AG20443 (cell line): Measurements from ENCODE around the gene CTIF.
"Not testable (repeated sequence)": the region's sequence is repeated elsewhere in the genome, so short reads cannot be mapped to it uniquely, and the experiment has no call there.

Experiments used
- DNase-seq: peaks from one replicate; pipeline ENCODE4 v3.0.0; 2012; ENCODE audit warnings: low spot score, mixed read lengths

CTIF gene

DNA sequence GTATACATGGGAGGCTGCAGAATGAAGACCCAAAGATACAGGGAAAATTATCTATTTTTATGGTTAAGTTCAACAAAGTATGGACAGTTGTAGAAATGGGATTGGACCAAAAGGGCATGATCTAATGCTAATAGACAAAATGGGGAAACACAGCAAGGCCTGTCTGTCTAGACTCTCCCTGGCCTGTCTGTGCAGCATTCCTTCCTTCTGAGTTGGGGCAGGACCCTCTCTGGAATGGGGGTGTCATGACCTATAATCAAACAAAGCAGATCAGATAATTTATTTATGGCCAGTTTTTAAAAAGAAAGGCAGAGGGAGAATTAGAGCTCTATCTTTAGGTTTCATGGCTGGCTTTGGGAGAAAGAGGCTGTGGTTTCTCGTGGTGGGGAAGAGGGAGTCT, 104.4 kb downstream of the CTIF start:
- no peak for DNase-seq

DNA sequence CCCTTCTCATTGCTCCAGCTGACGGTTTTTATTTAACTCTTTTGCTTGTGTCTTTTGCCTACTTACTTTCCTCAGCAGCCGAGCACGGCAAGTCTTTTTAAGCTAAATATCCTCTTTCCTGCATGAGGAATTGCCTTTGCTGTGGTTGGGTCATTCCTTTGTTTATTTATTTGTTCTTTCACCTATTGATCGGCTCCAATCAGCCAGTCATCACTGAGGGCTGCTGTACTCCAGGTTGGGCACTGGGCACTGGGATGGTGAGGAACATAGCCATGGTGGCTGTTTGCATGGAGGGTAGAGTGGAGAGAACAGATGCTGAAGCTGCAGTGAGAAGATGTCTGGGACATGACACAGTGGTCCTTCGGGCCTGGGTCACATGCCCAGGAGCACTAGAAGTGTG, 105.2 kb downstream of the CTIF start:
- no peak for DNase-seq

DNA sequence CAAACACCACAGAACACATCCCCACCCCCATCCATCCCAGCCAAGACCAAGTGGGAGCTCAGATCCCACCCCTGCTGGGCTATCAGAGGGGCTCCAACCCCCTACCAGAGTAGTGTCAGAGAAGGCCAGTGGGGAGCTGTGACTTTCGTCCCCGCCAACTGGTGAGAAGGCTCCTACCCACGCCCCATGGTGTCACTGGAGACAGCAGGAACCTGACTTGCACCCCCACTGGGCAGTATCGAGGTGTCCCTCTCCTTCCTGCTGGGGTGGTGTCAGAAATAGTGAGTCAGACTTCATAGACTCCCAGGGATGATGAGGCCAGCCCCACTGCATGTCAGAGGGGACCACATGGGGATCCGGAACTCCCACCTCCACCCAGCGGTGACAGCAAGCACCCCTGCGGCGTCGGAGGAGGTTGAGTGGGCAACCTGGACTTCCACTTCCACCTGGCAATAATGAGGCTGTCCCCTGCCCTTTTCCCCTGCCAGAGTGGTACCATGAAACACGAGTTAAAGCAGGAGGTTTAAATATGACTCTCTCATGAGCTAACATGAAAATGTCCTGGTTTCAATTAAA, 106.7 kb downstream of the CTIF start:
- DNase-seq = no peak

DNA sequence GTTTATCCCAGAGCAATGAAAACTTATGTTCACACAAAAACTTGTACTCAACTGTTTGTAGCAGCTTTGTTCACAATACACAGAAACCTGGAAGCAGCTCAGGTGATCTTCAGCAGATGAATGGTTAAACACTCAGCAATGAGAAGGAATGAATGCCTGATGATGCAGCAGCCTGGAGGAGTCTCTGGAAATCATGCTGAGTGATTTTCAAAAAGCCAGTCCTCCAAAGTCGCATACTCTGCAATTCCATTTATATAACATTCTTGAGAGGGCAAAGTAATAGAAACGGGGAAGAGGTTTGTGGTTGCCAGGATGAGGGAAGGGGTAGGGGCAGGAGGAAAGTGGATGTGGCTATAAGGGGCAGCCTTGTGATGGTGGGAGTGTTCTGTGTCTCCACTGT, 108.1 kb downstream of the CTIF start:
- DNase-seq = no peak

DNA sequence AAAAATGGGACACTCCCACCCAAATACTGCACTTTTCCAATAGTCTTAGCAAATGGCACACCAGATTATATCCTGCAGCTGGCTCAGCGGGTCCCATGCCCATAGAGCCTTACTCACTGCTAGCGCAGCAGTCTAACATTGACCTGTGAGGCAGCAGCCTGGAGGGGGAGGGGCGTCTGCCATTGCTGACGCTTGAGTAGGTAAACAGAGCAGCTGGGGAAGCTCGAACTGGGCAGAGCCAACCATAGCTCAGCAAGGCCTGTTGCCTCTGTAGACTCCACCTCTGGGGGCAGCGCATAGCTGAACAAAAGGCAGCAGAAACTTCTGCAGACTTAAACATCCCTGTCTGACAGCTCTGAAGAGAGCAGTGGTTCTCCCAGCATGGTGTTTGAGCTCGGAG, 110.4 kb downstream of the CTIF start:
- DNase-seq = no peak

DNA sequence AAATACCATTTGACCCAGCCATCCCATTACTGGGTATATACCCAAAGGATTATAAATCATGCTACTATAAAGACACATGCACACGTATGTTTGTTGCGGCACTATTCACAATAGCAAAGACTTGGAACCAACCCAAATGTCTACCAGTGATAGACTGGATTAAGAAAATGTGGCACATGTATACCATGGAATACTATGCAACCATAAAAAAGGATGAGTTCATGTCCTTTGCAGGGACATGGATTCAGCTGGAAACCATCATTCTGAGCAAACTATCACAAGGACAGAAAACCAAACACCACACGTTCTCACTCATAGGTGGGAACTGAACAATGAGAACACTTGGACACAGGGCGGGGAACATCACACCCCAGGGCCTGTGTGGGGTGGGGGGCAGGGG, 115.8 kb downstream of the CTIF start:
- DNase-seq = not testable (repeated sequence)

DNA sequence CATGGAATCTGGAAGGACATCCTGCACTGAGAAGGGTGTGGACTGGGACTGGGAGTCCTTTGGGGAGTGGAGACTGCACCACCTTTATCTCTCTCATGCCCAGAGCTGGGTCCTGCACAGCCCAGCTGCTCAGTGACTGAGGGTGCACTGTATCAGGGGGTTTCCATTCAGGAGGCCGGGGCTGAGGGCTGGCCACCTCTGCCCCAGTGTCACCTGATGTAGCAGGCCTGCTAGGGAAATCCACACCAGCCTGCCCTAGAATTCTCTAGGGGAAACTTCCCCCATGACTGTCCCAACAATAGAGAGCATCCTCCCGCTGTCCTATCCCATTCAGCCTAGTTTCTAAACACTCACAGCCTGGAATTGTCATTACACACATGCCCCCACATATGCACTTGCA, 116.7 kb downstream of the CTIF start:
- no peak for DNase-seq

DNA sequence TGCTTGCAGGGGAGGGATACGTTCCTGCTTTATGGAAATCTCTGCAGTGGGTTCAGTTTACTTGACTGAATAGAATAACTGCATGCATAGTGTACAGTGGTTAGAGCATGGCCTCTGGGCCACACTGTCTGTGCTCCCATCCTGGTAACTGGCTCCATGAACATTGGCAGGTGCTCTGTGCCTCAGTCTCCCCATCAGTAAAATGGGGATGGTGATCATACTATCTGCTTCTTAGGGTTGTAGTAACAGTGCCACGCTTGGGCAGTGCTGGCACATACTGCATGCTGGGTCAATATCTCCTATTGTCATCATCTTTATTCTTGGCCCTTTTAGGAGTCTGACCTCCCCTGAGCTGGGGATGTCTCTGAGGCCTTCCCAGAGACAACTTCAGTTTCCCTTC, 117.3 kb downstream of the CTIF start:
- DNase-seq = no peak

DNA sequence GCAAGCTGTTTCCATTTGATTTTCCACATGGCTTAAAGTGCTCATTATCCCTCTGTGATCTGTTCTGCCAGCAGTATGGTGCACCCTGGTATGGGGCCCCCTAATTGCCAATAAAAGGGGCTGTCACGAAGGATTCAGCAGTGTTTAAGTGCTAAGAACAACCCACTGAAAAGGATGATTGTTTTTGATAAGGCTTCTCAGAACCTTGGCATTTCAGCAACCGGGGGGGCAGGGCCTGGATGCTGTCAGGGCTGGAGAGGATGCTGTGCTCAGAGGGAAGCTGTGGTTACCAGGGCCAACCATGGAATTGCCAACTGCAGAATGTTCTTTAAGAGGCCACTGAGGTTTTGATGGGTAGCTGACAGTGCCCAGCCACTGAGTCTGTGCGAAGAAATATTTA, 117.8 kb downstream of the CTIF start:
- DNase-seq = no peak

DNA sequence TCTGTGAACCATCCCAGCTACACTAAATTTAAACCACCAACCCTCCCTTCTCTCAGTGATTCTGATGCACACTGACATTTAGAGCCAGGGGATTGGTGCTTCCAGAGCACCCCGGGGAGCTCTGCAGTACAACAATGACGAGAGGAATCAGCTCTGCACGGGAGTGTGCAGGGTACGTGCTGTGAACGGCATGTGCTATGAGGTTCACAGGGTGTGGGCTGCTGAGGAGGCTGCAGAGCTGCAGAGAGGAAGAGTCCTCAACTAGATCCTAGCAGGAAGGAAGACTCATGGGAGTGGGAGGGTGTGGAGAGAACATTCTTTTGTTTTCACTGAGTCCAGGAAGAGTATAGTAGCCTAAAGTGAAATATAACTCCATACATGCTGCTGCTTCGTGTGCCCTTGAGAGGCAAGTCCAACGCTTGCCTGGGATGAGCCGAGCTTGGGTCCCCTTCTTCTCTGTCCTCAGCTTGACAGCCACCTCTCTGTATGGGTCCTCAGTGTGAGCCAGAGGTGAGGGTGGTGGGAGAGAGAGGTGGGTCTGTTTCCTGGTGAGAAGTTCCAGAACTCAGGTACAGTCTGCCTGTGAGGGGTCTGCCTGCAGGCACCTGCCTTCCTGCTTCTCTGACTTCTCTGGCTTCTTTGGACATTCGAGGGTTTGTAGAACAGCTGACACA, 118.8 kb downstream of the CTIF start:
- no peak for DNase-seq

DNA sequence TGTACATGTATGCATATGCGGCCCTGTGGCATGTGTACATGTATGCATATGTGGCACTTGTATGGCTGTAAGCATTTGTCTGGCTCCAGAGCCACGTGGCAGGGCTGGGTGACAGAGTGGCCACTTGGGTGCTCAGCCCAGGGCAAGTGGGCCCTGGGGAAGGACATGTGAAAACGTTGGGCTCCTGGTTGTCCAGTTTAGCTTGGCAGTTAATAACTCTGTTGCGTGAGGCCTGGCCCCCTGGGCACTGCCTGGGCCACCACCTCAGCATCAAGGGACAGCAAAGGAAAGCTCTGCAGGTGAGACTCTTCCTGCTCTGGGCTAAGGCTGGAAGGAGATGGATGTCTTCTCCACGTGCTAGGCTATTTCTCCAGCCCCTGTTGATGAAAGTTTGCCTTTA, 119.9 kb downstream of the CTIF start:
- DNase-seq = no peak

DNA sequence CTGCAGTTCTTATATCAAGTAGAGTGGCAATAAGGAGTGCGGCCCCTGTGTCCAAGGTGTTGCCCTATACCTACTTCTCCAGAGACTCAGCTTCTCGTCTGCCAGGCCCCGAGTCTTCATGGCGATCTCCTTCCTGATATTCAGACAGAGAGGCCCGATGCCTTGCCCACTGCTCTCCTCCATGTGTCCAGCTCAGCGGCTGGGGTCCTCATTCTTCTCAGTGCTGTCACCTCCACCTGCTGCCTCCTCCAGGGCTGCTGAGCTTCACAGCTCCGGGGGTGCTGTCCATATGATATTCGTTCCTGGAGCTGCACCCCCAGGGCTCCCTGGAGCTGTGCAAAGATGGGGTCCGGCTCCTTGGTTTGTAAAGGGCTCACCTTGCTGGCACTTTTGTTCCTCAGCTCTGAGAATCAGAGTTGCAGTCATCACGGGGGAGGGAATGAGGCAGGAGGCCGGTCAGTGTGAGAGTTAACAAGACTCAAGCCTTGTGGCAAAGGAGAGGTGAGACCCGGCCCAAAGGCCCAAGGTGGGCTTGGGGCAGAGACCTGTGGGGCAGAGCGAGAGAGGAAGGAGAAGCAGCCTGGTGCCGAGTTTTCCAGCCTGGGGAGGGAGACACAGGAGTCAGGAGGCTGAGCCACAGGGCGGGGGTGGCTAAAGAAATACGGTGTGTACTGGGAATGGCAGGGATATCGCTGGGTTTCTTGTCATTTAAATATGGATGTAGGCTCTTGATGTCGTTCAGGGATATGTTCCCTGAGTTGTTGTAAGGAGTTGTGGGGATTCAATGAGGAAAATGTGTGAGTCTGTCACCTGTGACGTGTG, 120.6 kb downstream of the CTIF start:
- DNase-seq = no peak

DNA sequence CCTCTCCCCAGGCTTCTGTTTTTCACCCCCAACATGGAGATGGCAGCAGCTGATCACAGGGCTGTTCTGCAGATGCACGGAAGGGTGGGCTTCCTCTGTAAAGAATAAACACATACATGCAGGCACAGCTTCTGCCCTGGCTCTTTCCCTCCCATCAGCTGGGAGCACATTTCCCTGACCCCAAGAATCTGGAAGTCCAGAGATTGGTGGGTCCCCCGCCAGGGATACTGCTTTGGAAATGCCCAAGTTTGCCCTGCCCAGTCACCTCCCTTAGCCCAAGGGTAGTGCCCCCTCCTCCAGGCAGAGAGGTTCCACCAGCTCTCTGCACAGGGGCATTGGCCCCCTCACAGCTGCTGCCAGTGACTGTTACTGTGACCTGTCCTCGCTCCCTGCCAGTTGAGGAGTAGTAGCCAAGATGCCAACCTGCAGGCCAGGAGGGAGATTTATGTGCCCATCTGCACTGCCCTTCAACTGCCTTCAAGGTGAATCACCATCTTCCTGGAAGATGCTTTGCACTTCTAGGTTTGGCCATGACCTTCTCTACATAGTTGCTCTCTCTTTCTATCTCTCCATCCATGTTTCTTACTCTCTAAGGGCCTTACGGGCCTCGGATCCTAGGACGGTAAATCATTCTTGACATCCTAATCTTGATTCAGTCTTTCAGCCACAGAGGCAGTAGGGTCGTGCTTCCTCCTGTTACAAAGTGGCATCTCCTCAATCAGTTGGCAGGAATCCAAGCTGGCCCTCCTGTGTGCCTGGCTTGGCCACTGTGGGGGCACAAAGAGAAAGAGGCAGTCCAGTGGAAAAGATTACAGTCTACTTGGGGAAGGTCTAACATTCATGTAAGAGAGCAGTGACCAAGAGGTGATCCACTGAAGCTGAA, 121.8 kb downstream of the CTIF start:
- no peak for DNase-seq

DNA sequence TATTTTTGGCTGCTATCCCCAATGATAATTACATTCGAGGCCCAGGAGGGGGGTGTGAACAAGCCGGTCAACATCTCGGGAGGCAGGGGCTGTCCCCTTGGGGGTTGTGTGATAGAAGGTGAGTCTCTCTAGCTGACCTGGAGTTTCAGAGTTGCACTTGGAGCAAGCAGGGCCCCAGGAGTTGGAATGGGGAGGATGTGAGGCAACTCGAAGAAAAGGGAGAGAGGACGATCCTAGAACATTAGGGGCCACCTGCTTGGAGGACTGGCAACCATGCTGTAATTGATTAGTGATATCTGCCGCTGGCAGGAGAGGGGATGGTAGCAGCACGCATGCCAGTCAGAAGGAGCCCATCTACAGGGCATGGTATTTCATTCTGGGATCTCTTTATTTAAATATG, 122.6 kb downstream of the CTIF start:
- no peak for DNase-seq

DNA sequence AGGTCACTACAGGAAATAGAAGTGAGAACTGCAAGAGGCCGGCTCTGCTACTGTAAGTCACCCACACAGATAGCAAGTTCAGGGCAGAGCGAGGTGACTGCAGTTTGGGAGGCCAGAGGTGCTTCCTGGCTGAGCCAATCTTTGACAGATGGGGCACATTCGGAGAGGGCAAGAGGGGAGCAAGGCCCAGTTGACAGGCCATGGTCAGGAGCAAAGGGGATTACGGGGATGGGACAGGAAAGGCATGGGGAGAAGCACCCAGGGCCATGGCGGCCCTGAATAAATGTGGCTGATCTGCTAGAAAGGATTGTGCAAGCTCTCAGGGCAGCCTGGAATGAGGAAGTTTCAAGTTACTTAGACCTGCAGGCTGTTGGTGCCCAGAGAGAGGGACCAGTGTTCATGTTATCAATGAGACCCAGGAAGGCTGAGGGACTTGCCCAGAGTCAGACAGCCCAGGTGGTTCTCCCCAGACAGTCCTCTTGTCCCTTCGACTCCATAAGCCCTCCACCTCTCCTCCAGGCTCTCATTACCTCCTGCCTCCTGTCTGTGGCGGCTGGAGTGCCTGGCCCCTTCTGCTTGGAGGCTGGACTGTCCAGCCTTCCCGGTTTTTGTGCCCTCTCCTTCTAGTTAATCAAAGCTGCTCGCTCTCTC, 123.3 kb downstream of the CTIF start:
- DNase-seq = peak; percentile 81

DNA sequence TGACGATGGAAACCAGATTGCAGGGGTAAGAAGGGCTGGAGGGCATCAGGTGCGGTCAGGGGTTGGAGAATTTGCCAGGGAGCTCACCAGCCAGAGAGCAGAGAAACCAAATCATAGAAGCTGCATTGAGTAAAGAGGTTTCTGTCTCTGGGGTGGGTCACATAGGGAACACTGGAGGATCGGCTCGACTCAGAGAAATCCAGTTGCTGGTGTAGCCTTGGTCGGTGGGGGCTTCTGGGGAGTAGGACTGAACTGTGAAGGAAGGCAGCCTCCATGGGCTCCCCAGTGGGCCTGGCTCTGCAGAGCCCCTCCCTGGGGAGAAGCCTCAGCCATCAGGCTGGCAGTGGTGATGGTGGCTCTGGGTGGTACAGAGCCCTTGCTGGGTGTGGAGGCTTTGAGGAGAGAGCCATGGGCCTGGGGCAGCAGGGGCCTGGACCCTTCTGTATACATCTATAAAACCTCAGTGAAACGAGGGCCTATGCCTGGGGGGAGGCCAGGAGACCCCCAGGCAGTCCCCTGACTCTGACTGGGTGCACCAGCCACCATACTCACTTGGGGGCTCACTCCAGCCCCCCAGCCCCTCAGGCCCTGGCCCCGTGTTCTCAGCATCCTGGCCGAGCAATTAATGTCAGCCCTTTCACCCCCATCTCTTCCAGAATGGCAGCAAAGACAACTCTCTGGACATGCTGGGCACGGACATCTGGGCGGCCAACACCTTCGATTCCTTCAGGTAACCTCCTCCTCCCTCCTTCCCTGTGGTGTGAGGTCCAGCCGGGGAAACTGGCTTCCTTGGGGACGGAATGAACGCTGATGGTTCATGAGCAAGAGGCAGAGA, 124.5 kb downstream of the CTIF start:
- no peak for DNase-seq

DNA sequence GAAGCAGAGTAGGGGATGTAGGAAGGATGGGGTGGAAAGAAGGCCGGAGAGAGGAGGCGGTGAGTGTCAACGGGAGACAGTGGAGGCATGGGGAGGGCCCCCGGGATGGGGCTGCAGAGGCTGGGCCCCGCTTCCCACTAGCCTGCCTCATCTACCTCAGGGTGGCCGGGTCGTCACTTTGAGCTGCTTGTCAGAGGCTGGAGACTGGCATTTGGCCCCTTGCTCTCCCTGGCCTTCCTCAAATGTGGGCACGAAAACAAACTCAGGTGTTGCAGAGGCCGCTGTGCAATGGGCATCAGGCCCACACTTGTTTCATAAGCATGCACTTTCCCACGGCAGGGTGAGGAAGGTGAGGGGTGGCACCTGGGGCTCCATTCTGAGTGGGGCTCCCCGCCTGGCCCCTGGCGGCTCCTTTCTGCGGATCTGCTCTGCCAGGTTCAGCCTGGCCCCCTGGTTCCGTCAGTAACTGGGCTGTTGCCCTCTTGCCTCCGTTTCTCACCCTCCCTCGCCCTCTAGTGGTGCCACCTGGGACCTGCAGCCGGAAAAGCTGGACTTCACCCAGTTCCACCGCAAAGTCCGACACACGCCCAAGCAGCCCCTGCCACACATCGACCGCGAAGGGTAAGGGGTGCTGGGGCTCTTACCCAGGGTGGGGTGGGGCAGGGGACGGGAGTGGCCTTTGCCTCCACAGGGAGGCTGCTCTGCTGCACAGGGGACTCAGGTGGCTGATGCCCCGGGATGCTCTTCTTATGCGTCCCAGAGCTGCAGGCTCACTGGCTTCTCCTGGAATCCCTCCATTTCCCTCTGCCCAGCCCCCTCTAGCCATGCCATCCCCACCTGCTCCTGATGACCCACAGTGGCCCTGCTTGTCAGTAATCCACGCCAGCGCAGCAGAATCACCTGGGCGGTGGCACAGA, 125.4 kb downstream of the CTIF start:
- peak; percentile 89 for DNase-seq

DNA sequence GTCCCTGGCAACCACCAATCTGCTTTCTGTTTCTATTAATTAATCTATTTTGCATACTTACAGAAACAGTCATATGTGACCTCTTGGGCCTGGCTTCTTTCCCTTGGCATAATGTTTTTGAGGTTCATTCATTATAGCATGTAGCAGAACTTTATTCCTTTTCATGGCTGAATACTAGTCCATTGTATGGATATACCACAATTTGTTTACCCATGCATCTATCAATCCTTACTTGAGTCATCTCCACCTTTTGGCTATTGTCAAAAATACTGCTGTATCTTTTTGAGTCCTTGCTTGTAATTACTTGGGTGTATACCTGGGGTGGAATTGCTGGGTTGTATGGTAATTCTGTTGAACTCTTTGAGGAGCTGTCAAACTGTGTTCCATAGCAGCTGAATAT, 126.8 kb downstream of the CTIF start:
- DNase-seq = no peak

DNA sequence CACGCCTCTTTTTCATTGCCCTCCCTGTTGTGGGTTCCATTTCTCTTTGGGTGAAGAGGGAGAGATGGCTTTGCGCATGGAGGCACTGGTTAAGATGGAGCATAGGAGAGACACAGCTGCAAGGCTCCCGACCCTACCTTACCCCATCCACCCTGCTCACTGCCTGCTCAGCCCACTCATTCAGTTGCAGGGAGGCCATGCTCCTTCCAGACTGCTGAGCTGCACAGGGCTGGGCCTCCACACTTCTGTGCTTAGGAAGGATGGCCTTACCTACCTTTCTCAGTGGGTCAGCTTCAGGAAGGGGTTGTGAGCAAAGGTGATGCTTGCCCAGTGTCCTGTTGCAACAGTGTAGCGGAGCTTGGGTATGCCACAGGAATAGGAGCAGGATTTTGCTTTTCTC, 127.8 kb downstream of the CTIF start:
- no peak for DNase-seq
